Retinal pigment epithelial cell (primary cell): ENCODE results near the gene CRX.
"Not testable (repeated sequence)": the region's sequence is repeated elsewhere in the genome, so short reads cannot be mapped to it uniquely, and the experiment has no call there.

Experiments used
- DNase-seq: peaks from one replicate; pipeline ENCODE4 v3.0.0-alpha.2; 2010; ENCODE audit warnings: low read depth
- H3K4me3 ChIP-seq: 2 replicates; pipeline ENCODE4 v1.5.1; 2011; ENCODE audit warnings: mild to moderate bottlenecking, low read length, control low read depth, moderate library complexity
- CTCF ChIP-seq: conservative IDR thresholded peaks from 2 replicates; pipeline ENCODE4 v1.5.1; 2011; ENCODE audit warnings: low read depth, low read length, control low read depth, inconsistent platforms

The CRX gene

GRCh38 chr19:47781590-47782262 is 40.0 kb upstream of the CRX start:
- H3K4me3 ChIP-seq: no peak overlapping the region
- no peak for TF ChIP-seq CTCF
- DNase-seq: no peak

GRCh38 chr19:47786566-47786965 is 35.2 kb upstream of the CRX start:
- no peak for TF ChIP-seq CTCF
- no peak for DNase-seq

GRCh38 chr19:47787307-47787706 is 34.4 kb upstream of the CRX start:
- not testable (repeated sequence) for DNase-seq, H3K4me3 ChIP-seq

More at GRCh38 chr19:47786566-47786965, 35.2 kb upstream of the CRX start:
- H3K4me3 ChIP-seq: no peak overlapping the region

- not testable (repeated sequence) for H3K4me3 ChIP-seq, DNase-seq
Observed at GRCh38 chr19:47789811-47790210, 31.9 kb upstream of the CRX start.

GRCh38 chr19:47790398-47790814 is 31.3 kb upstream of the CRX start:
- TF ChIP-seq CTCF: peak; percentile 97
- DNase-seq: no peak
- peak overlapping the region; percentile 8 for H3K4me3 ChIP-seq

- no peak for TF ChIP-seq CTCF
- H3K4me3 ChIP-seq: no peak overlapping the region
- DNase-seq: no peak
Observed at GRCh38 chr19:47792616-47793015, 29.1 kb upstream of the CRX start.

- no peak for DNase-seq
- TF ChIP-seq CTCF: peak; percentile 24
- no peak overlapping the region for H3K4me3 ChIP-seq
Observed at GRCh38 chr19:47794526-47794925, 27.2 kb upstream of the CRX start.

GRCh38 chr19:47796785-47797184 is 25.0 kb upstream of the CRX start:
- no peak for DNase-seq
- TF ChIP-seq CTCF: no peak
- no peak overlapping the region for H3K4me3 ChIP-seq
